ENCODE results near the gene ZNF620. TPM values are rescaled to one million over a fixed set of nuclear protein-coding genes. Genes with fewer than 3 reads are reported as not detected.
"Not testable (repeated sequence)": the region's sequence is repeated elsewhere in the genome, so short reads cannot be mapped to it uniquely, and the experiment has no call there.

ZNF620 gene
- 3.3 and 5.8 TPM in 2 replicates for total RNA-seq

- DNase-seq (ENCODE audit: low read depth) = peak; percentile 73
Observed at GRCh38 chr3:40505599-40506462, at the start of gene ZNF620. TSS of gene ZNF620 (plus strand) at chr3:40506039. CDS start at chr3:40506353, 314 bp downstream.

GRCh38 chr3:40456279-40456939, 49.4 kb upstream of the ZNF620 start:
- DNase-seq (ENCODE audit: low read depth) = no peak

DNA sequence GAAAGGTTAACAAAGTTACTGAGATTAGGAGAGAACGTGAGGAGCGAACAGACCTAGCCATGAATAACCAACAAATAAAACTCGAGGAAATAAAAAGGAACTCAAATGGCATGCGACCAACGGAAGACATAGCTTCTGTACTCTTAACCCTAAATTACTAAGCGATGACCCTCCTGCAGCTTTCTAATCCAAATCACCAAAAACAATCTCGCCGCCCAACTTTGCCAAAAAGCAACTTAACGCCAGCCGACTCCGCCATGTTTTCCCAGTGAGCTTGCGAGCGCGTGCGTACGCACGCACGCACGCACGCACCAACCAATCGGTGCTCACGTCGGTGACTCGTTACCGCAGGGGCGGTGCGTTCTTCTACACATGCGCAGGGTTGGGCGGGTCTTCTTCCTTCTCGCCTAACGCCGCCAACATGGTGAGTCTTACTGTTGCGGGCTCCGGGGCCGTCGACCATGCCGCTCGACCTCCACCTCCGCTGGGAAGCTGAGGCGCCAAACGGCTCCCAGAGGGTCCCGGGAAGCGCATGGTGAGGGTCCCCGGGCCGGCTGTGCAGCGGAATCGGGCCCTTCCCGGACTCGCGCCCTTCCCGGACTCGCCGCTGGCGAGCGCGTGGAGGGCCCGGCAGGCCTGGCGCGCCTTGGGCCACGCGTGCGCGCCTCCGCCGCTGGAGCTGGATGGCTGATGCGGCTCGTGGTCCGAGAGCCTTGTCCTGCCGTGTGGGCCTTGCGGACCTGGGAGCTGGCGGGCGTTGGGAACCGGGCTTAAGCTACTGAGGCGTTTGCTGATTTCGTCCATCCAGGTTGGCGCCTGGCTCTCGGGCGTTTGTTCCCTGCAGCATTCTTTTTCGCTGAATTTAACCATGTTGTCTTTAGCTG, 48.7 kb upstream of the ZNF620 start, which contains the start of gene RPL14:
Gene RPL14, plus strand, starts transcription at position 400 of the 884 bp plus-strand sequence. Its CDS starts 133 bp downstream, at position 533.
- peak; percentile 92 for DNase-seq (ENCODE audit: low read depth)

- no peak for DNase-seq (ENCODE audit: low read depth)
Observed at GRCh38 chr3:40458473-40458872, 47.4 kb upstream of the ZNF620 start.

DNA sequence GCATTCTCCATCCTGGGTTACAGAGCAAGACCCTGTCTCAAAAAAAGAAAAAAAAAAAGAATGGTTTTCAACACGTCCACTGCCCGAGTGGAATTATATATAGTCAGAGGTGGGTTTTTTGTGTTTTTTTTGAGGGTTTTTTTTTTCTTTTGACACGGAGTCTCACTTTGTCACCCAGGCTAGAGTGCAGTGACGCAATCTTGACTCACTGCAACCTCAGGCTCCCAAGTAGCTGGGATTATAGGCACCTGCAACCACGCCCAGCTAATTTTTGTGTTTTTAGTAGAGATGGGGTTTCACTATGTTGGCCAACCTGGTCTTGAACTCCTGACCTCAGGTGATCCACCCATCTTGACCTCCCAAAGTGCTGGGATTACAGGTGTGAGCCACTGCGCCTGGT, 45.4 kb upstream of the ZNF620 start:
- not testable (repeated sequence) for DNase-seq (ENCODE audit: low read depth)

GRCh38 chr3:40461161-40461560, 44.7 kb upstream of the ZNF620 start:
- DNase-seq (ENCODE audit: low read depth) = no peak

DNA sequence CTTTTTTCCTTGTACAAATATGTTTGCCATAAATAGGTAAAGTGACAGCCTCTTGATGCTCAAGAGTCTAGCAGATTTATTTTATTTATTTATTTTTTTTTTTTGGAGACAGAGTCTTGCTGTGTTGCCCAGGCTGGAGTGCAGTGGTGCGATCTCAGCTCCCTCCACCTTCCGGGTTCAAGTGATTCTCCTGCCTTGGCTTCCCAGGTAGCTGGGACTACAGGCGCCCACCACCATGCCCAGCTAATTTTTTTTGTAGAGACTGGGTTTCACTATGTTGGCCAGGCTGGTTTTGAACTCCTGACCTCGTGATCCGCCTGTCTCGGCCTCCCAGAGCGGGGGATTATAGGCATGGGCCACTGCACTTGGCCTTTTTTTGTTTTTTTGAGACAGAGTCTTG, 43.0 kb upstream of the ZNF620 start:
- not testable (repeated sequence) for DNase-seq (ENCODE audit: low read depth)

GRCh38 chr3:40463579-40463978, 42.3 kb upstream of the ZNF620 start:
- DNase-seq (ENCODE audit: low read depth) = no peak

DNA sequence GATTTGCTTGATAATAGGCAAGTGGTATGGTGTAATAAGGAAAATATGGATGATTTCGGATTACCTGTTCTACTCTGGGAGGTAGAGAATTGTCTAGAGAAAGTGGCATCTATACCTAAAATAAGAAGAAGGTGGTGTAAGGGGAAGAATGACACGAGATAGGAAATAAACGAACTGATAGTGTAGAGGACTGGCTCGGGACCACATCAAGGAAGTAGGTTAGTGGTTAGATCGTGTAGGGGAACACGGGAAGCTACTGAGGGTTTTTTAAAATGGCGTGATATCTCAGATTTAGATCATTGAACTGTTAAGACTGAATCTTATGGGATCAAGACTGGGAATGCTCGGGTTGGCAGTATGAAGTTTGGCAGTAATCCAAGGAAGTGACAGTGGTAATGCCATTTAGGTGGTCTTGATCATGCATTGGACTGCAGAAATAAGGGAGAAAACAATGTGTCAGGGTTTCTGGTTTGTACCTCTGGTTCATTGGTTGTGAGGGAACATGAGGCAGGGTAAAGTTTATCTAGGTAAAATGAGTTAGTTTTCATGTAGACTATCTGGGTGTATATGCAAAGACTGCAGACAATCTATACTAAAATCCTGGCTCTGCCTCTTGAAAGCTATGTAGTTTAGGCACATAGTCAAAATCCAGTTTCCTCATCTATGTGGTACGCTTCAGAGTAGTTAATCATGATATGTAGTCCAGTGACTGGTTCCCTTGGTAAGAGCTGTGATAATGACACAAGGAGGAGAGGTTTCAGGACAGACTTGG, 41.3 kb upstream of the ZNF620 start:
- no peak for DNase-seq (ENCODE audit: low read depth)

DNA sequence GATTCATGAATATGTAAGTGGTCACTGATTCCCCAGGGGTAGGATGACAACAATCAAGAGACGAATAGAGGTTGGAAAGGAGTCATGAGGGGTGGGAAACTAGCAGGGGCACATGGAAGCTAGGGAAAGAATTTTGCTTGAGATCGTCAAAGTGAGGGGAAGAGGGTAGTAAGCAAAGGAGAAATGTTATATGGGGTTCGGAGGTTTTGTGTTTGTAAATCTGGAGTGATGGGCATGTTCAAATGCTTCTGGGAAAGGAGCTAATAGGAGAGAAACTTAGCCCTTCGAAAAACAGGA, 40.8 kb upstream of the ZNF620 start:
- no peak for DNase-seq (ENCODE audit: low read depth)

DNA sequence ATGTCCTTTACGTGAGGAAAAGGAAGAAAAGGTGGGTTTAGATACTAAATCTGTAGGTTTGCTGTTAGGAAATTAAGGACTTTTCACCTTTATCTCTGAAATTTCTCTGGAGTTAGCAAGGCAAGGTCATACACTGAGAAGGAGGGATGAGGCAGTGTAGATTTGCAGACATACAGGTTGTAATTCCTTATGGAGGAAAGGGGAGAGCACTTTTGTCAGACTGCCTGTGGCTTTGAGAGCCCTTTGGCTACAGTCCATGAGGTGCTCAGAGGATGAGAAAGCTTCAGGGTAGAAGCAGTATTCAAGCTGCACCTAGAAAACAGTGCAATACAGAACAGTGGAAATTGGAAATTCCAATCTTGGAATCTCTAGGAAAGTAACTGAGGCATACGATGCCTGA, 40.4 kb upstream of the ZNF620 start:
- no peak for DNase-seq (ENCODE audit: low read depth)

- DNase-seq (ENCODE audit: low read depth) = no peak
Observed at GRCh38 chr3:40468018-40468417, 37.8 kb upstream of the ZNF620 start.

DNA sequence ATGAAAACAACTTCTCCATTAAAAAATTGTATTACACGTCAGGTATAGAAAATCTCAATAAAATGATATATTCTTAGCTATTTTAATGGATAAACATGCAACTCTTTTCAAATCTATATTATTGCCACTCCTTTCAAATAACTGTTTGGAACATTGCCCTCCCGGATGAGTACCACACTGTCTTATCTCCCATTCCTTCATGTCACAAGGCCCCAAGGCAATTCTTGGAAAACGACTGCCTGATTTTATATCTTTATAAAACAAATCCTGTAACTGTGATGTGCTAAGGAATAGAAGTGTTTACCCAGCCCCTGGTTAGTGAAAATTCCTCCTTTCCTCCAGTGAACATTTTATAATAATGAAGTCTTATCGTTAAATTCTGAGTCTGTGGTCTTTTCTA, 35.1 kb upstream of the ZNF620 start:
- no peak for DNase-seq (ENCODE audit: low read depth)

DNA sequence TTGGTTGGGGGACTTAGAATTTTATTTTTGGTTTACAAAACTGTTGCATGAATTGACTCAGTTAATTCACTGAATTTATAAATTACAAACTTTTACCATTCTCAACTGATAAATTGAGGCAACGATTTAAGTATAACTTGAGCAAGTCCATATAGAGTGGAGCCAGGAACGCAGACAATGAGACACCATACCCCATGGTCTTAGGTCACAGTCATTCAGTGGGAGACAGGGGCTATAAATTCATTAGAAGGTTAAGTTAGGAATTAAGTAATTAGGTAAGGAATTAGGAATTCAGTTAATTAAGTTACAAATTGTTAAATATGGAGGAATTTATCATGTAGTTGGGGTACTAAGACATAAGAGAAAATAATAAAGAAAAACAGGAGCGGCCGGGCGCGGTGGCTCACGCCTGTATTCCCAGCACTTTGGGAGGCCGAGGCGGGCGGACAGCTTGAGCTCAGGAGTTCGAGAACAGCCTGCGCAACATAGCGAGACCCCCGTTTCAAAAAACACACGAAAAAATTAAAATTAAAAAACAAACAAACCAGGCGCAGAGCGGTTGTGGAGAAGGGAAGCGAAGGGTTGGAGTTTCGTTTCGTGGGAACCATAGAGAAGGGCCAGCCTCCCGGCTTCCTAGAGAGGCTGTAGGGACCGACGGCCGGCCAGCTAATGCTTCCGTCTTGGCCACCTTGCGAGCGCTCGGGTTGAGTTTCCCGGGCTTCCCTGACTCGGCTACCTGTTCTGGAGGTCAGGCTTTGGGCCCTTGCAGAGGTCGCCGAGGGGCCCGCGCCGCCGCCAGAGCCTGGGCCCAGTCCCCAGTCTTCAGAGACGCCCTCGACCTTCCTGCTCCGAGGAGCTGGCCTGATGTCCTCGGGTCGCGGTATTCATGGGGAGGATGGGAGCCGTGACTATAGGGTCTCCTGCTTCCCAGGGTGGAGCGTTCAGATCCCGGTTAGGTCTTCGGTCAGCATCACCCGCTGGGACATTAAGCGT, 29.1 kb upstream of the ZNF620 start, which contains the start of gene ZNF619:
Gene ZNF619, plus strand, starts transcription at position 645 of the 993 bp plus-strand sequence. CDS start 858 bp downstream, outside the sequence.
- peak; percentile 49 for DNase-seq (ENCODE audit: low read depth)

- peak; percentile 6 for DNase-seq (ENCODE audit: low read depth)
Observed at GRCh38 chr3:40477666-40478065, 28.2 kb upstream of the ZNF620 start.

- DNase-seq (ENCODE audit: low read depth) = no peak
Observed at GRCh38 chr3:40487172-40487571, 18.7 kb upstream of the ZNF620 start.

GRCh38 chr3:40490916-40491315, 14.9 kb upstream of the ZNF620 start:
- DNase-seq (ENCODE audit: low read depth) = no peak

DNA sequence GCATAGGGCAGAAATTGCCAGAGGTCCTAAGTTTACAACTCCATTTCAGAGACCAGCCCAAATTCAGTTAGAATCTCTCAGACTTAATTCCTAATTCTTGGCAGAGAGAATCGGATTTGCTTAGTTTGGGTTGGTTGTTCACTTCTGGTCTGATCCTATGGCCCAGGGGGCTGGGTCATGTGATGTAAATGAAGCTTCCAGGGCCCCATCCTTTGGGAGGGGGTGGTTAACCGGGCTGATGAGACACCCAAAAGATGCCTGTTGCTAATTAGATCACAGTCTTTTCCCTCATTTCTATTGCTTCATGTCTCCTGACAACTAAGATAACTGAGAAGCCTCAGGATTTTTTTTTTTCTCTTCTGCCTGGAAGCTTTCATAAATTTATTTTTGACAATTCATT, 11.1 kb upstream of the ZNF620 start:
- DNase-seq (ENCODE audit: low read depth) = no peak

GRCh38 chr3:40497288-40497687, 8.6 kb upstream of the ZNF620 start:
- no peak for DNase-seq (ENCODE audit: low read depth)

GRCh38 chr3:40499952-40500351, 5.9 kb upstream of the ZNF620 start:
- no peak for DNase-seq (ENCODE audit: low read depth)
